Transverse colon (tissue), 4 donors: ENCODE results near the gene SPN.

Source experiments
- CTCF ChIP-seq, 5 experiments: fragments of 200-600 bp in 3 of 5; fragments of 450-650 bp in 2 of 5; sonication (generic) in 3 of 5; IDR thresholded peaks; 1 replicate in 2 of 5; 2 replicates in 3 of 5; pipeline ENCODE4 v1.5.1; 2016 to 2017; ENCODE audit warnings: antibody characterized with exemption in 5 of 5, inconsistent platforms in 3 of 5, mild to moderate bottlenecking in 2 of 5, moderate library complexity in 1 of 5
- POLR2A ChIP-seq: fragments of 450-650 bp; IDR thresholded peaks from one replicate; pipeline ENCODE4 v1.6.1; 2016; ENCODE audit warnings: antibody characterized with exemption, mild to moderate bottlenecking, moderate library complexity
- POLR2AphosphoS5 ChIP-seq, 3 donors: sonication (generic); formaldehyde crosslinking; IDR thresholded peaks; one replicate each; pipeline ENCODE4 v1.6.1; 2016; ENCODE audit warnings: antibody characterized with exemption in 3 of 3

- TF ChIP-seq CTCF (IDR thresholded peaks at IDR 0.05): no peak
- TF ChIP-seq POLR2A: no peak
- TF ChIP-seq POLR2AphosphoS5 (IDR thresholded peaks at IDR 0.05): no peak
Measured at GRCh38 chr16:29664091-29664921, 1.3 kb downstream of the SPN start.
